HFF-Myc (cell line): Measurements from ENCODE around the gene TRPV6.

ENCODE experiments used
- DNase-seq: peaks from one replicate; pipeline ENCODE4 v3.0.0-alpha.2; 2011; ENCODE audit warnings: low read depth; ENCODE audit errors: extremely low read depth
- H3K4me3 ChIP-seq: replicated peaks from 2 replicates; pipeline ENCODE4 v1.5.1; 2011; ENCODE audit warnings: low read depth, mild to moderate bottlenecking, control low read depth, low read length
- TF ChIP-seq, protein P1 (sequence below): IDR thresholded peaks from 2 replicates; pipeline ENCODE4 v1.5.1; 2012; ENCODE audit warnings: mild to moderate bottlenecking, low read depth, low read length, control low read depth; ENCODE audit errors: missing control alignments

TRPV6 gene

DNA sequence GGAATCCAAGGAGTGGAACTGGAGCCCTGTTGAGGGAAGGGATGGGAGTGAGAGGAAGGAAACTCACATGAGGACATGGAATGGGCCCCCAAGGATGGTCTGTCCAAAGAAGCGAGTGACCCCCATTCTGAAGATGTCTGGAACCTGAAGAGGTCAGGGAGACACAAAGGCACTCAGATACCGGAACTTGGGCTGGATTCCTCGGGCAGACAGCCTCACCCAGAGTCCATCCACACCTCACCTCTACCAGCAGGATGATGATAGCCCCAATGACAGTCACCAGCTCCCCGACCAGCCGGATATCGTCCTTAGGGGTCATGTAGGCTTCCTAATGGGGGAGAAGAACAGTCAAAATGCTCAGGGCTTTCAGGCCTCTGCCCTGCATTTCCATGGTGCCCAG lies 10.7 kb downstream of the TRPV6 start:
- H3K4me3 ChIP-seq = no peak overlapping the region
- no peak for DNase-seq
- TF ChIP-seq, protein P1, sequence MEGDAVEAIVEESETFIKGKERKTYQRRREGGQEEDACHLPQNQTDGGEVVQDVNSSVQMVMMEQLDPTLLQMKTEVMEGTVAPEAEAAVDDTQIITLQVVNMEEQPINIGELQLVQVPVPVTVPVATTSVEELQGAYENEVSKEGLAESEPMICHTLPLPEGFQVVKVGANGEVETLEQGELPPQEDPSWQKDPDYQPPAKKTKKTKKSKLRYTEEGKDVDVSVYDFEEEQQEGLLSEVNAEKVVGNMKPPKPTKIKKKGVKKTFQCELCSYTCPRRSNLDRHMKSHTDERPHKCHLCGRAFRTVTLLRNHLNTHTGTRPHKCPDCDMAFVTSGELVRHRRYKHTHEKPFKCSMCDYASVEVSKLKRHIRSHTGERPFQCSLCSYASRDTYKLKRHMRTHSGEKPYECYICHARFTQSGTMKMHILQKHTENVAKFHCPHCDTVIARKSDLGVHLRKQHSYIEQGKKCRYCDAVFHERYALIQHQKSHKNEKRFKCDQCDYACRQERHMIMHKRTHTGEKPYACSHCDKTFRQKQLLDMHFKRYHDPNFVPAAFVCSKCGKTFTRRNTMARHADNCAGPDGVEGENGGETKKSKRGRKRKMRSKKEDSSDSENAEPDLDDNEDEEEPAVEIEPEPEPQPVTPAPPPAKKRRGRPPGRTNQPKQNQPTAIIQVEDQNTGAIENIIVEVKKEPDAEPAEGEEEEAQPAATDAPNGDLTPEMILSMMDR = no peak

DNA sequence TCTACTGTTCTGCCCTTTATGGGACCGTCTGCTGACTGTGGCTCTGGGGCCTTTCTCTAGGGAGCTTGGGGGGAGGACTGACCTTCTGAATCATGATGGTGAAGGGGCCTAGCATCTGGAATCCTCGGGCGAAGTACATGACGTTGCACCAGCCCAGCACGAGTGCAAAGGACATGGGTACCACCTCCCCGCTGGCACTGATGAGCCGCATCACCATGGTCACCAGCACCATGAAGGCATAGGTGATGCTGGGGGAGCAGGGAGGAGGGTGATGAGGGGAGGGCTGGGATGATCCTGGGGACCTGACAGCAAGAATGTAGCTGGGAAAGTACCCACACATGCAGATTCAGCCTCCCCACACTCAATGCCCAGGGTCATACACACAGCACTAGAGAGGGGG lies 11.1 kb downstream of the TRPV6 start:
- DNase-seq = no peak
- TF ChIP-seq, protein P1 = no peak
- no peak overlapping the region for H3K4me3 ChIP-seq

DNA sequence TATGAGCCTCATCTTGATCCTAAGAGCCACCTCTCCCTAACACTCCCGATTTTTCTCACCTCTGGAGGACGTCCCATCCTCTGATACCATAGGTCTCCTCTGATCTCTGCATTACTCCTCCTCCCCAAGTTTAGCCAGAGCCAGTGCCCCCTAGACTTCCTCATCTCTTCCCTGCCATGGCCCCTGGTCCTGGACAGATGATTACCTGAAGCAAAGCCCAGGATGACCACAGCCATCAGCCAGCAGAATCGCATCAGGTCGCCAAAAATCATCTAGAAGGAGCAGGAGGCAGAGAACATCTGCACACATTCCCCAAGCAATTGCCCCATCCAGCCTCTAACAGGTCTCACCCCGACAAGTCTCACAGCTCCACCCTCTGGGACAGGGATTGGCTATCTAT lies 11.7 kb downstream of the TRPV6 start:
- H3K4me3 ChIP-seq = no peak overlapping the region
- TF ChIP-seq, protein P1 = no peak
- DNase-seq = no peak

DNA sequence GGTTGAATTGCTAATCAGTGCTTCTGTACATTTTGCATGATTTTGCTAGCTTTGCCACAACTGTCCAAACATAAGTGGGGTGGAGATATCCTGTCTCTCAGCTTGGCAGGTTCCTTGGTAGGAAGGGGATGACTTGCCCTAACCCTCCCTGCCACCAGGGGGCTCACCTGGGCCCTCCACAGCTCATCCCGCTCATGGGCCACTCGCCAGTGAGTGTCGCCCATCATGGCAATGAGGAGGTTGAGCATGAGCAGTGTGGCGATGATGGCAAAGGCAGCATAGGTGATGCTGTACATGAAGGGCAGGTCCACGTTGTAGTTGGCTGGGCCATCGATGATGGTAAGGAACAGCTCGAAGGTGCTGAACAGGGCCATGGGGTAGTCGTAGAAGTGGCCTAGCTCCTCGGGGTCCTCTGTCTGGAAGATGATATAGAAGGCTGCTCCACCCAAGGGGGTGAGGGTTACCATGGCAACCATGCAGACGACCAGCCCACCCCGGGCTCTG lies 12.2 kb downstream of the TRPV6 start:
- H3K4me3 ChIP-seq = no peak overlapping the region
- no peak for DNase-seq
- TF ChIP-seq, protein P1 = peak; percentile 71

DNA sequence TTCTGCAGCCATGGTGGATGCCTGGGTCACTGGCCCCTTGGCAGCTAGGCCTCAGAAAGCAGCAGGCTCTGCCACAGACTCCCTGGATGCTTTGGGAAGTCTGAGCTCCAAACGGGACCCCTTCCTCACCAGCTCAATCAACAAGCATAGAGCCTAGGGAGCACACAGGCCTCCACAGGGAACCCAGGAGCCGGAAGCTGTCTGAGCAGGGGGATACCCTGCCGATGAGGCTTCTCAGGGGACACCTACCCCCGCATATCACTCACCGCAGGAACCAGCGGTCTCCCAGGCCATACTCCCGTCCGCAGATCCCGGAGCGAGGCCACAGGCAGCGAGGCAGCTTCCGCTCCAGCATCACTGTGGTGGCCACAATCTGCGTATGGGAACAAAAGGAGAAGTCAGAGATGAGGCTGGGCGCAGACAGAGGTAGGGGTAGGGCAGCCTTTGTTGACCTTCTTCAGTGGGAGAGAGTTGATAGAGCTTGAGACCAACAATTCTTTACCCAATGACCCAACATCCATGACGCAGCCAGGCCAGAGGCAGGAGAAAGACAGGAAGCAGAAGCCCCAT lies 13.4 kb downstream of the TRPV6 start:
- H3K4me3 ChIP-seq = no peak overlapping the region
- TF ChIP-seq, protein P1 = no peak
- no peak for DNase-seq

DNA sequence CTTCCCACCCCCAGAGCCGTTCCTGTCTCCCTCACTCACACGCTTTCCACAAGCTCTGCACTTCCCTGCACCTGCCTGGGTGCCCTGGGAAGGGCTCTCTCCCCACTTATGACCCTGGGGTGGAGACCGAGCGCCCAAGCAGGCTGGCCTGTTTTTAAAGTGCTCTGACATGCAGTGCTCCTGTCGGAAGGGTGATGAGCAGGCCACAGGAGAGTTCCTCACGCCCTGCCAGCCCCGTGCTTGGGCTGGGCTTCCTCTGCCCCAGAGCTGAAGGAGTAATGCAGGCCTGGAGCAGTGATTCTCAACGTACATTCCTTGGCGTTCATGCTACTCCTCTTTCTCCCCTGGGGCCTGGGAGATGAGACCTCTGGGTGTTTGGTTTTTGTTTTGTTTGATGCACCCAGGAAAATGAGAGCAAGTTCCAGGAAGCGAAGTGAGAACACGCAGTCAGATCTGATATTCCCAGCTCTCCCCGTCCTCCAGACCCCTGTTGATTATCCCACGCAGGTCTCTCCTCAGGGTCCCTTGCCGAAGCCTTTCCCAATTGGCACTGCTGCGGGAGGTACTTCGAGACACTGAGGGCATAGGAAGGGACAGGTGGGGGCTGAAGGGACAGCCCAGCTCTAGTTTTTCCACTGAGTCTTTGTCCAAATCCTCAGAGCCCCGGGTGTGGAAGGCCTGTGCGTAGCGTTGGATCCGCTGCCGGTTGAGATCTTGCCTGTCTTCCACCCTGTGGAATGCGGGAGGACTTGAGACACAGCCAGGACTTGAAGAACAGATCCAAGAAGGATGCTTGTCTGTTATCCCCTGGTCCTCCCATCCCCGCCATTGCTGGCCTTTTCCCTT lies 14.1 kb downstream of the TRPV6 start:
- TF ChIP-seq, protein P1 = no peak
- DNase-seq = no peak
- no peak overlapping the region for H3K4me3 ChIP-seq
